ENCODE results near the gene DCLK1.

DNA sequence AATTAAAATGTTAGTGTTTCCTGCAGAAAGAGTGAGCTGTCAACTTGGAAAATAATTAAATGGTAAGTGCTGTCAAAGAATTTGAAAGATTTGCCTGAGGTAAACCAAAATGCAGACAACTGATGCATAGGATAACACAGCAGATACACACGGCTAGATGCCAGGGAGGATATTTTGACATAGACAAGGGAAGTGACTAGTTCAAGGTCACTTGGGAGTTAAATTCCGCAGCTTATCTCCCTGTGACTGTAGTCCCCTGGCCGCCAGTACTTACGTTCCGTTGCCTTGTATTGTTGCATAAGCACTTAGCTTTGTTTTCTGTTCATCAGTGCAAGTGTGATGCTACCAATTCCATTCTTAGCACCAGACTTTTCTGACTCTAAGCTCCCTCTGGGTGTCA is 407.4 kb downstream of the DCLK1 start:
- no peak for TF ChIP-seq CTCF (IDR thresholded peaks at IDR 0.05)
- no peak for TF ChIP-seq POLR2A (IDR thresholded peaks at IDR 0.05)

All from prostate gland (tissue), 2 donors.